Omental fat pad (tissue), 4 donors: Measurements from ENCODE around the gene JAK3. TPM values are rescaled to one million over a fixed set of nuclear protein-coding genes. Genes with fewer than 3 reads are reported as not detected.

Experiments used
- ATAC-seq: fragments of 150-250 bp; one replicate; pipeline ENCODE4 v1.9.1; 2016; ENCODE audit warnings: mild to moderate bottlenecking, moderate library complexity; ENCODE audit not compliant: low FRiP score
- DNase-seq: peaks from one replicate; pipeline ENCODE4 v3.0.0-alpha.2; 2019; ENCODE audit warnings: low spot score
- total RNA-seq, 4 donors: library from RNA; depleted of rRNA; stranded (reverse); fragments of >200 nt; gene quantifications; one replicate each; pipeline ENCODE4 v1.1.0, GENCODE V29; 2016
- TF ChIP-seq, protein P1 (sequence below), 3 donors: fragments of 450-650 bp; IDR thresholded peaks; one replicate each; pipeline ENCODE4 v1.5.1; 2016 to 2017; ENCODE audit warnings: antibody characterized with exemption in 3 of 3, mild to moderate bottlenecking in 3 of 3, moderate library complexity in 2 of 3

The JAK3 gene
- total RNA-seq, 4 donors from 2014 or later: 2.3 to 25.1 (median 13.4) TPM

DNA sequence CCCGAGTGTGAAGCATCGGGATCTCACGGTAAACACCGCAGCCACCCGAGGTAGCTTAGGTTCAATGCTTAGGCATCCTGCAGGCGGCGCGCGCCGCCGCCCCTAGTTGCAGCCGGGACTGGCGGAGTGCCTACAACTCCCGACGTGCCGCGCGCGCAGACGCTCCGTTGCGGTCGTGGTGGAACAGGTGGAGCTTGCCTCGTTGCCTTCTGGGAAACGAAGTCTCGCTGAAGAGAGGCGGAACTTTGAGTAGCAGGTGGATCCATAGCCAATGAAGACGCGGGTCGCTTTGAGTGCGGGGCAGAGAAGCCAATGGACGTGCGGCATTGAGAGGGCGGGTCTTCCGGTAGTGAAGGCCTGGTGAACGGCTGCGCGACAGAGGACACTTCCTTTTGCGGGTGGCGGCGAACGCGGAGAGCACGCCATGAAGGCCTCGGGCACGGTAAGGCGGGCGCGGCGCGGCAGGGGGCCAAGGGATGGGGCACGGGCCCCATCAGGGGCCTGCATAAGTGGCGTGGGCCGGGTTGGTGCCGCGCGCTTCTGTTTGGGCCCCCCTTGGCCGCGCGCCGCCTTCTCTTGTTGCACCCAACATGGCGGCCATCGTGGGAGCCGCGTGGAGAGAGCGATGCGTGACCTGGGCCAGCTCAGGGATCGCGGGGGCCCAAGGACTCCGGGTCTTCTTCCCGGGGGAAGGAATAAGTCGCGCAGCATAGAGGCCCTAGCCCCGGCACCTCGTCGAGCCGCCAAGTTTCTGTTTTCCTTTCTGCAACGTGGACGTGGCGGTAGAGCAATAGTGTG, 11.9 kb upstream of the JAK3 start, which contains the start of gene RPL18A:
Gene RPL18A (plus strand): TSS at position 378 of the 798 bp plus-strand sequence. CDS start 47 bp downstream, at position 425.
- TF ChIP-seq, protein P1, sequence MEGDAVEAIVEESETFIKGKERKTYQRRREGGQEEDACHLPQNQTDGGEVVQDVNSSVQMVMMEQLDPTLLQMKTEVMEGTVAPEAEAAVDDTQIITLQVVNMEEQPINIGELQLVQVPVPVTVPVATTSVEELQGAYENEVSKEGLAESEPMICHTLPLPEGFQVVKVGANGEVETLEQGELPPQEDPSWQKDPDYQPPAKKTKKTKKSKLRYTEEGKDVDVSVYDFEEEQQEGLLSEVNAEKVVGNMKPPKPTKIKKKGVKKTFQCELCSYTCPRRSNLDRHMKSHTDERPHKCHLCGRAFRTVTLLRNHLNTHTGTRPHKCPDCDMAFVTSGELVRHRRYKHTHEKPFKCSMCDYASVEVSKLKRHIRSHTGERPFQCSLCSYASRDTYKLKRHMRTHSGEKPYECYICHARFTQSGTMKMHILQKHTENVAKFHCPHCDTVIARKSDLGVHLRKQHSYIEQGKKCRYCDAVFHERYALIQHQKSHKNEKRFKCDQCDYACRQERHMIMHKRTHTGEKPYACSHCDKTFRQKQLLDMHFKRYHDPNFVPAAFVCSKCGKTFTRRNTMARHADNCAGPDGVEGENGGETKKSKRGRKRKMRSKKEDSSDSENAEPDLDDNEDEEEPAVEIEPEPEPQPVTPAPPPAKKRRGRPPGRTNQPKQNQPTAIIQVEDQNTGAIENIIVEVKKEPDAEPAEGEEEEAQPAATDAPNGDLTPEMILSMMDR (IDR thresholded peaks at IDR 0.05): peak in 1 of 3 donors; percentile 23
- ATAC-seq: peak; percentile 99
- DNase-seq: peak; percentile 86

DNA sequence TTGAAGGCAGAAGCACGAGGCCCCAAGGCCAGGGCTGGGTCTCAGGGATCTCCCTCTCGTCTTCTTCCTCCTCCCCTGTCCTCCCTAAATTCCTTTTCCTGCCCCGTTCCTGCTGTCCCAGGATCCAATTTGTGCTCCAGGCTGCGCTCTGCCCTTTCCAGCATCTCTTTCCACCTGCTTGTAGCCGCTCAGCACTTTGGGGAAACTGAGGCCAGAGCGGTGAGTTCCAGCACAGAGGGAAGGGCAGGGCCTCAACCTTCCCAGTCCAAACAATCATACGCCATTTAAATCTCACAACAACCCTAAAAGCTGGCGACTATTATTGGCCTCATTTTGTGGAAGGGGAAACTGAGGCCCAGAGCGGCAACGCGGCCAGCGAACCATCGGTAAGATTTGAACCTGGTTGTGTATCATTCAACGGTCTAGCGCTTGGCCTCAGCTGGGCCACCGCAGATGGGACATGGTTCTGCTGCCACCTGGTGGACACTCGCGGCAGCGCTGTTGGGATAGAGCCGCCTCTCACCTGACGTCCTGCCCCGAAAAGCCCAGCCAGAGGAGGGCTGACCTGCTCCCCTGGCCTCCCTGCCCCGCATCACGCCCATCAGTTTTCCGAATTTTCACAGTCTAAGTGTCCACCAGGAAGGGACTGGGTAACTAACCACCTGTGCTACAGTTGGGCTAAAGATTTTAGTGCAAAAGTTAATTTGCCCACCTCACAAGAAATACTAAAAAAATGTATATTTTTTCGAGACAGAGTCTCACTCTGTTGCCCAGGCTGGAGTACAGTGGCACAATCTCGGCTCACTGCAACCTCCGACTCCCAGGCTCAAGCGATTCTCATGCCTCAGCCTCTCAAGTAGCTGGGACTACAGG, 7.7 kb upstream of the JAK3 start:
- TF ChIP-seq, protein P1 (IDR thresholded peaks at IDR 0.05): peak in 2 of 3 donors; percentile 84 to 87
- ATAC-seq (peak; percentile 65), DNase-seq (peak; percentile 96)

DNA sequence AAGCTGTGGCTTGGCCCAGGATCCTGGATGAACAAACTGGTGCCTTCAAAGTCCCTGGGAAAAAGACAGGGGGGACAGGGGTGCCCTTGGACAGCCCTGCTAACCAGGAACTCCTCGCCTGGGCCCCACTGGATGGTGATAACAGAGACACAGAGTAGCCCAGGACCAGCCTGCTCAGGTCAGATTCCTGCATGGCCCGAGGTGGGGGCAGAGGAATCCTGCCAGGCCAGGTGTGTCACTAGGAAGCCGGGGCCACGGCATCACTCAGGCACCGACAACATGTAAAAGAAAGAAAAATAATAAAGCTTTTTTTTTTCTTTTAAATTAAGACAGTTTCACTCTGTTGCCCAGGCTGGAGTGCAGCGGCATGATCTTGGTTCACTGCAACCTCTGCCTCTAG, 6.3 kb upstream of the JAK3 start:
- TF ChIP-seq, protein P1 (IDR thresholded peaks at IDR 0.05): no peak
- DNase-seq (no peak), ATAC-seq (no peak)

DNA sequence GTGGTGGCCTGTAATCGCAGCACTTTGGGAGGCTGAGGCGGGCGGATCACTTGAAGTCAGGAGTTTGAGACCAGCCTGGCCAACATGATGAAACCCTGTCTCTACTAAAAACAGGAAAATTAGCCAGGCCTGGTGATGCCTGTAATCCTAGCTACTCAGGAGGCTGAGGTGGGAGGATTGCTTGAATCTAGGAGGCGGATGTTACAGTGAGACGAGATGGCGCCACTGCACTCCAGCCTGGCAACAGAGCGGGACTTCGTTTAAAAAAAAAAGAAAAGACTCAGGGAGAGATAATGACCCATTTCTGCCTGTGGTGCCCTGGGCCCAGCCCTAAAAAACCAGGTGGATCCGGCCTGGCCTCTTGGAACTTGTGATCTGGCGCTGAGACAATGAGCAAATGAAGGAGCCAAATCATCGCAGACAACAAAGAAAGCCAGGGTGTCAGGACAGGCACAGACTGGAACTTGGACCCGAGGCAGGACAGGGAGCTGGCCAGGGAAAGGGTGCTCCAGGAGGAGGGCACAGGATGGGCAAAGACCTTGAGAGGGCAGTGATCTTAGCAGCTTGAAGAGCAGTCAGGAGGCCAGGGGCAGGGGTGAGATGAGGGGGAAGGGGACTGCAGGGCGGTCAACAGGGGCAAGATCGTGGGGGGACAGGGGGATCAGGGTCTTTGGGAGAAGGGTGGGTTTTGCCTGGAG, 962 bp upstream of the JAK3 start:
- TF ChIP-seq, protein P1 (IDR thresholded peaks at IDR 0.05): no peak
- ATAC-seq (no peak), DNase-seq (no peak)

DNA sequence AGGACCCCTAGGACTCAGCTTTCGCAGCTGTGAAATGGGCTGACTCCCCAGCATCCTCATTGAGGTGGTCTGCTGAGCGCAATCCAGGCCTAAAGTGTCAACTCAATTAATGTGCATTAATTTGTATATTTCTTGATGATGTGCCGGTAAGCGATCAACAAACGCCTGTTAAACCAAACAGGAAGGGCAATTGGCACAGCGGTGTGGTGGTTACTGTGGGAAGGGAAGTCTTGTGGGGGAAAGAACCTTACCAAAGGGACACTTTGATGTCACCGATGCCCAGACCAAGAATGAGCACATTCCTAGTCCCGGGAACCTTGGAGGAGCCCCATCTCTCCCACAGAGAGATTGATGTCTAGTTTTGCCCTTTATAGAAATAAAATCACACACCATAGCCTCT, 1.6 kb downstream of the JAK3 start:
- no peak for ATAC-seq
- TF ChIP-seq, protein P1 (IDR thresholded peaks at IDR 0.05): no peak
- DNase-seq: no peak

DNA sequence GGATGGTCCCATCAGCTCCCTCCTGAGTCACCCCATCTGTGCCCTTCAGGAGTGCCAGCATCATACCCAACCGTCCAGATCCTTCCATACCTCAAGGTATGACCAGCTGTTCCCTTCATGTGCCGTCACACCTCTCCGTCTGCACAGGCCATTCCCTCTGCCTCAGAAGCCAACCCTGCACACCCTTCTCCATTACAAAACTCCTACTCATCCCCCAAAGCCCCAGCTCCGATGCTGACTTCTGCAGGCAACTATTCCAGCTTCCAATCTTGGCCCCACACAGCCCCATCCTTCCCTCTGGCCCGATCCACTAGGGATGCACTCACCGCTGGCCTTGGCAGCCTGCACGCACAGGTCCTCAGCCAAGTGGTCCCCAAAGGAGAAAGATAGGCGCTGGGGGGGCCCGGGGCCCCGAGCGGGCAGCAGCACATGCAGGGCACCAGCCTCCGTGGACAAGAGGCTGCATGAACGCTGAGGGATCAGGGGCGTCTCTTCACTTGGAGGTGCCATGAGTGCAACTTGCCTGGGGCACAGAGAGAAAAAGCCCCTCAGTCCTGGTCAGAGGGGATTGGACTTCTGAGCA, 3.8 kb downstream of the JAK3 start:
- DNase-seq (no peak), ATAC-seq (no peak)
- TF ChIP-seq, protein P1 (IDR thresholded peaks at IDR 0.05): no peak
